Measurements from ENCODE around the gene LRMDA.
"Not testable (repeated sequence)": the region's sequence is repeated elsewhere in the genome, so short reads cannot be mapped to it uniquely, and the experiment has no call there.

The LRMDA gene

DNA sequence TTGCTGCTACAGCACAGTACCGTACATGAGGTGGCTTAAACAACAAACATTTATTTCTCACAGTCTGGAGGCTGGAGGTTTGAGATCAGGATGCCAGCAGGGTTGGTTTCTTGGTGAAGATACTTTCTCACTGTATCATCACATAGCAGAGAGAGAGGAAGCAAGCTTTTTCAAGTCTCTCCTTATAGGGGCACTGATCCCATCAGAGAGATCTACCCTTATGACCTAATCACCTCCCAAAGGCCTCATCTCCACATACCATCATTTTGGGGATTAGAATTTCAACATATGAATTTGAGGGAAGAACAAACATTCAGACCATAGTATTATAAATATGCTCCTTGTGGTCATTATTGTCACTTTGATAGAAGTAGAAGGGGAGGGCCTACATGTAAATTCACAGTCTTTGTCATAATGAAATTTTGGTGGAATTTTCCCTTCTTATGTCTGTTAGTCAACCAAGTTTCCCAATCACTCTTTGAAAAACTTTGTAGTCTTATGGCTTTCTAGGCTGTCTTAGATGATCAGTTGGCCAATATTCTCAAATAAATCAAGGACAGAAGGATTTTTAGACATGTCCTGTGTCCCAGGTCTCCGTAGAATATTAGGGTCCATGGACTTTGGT is 606.2 kb downstream of the LRMDA start:
- no peak for DNase-seq

DNA sequence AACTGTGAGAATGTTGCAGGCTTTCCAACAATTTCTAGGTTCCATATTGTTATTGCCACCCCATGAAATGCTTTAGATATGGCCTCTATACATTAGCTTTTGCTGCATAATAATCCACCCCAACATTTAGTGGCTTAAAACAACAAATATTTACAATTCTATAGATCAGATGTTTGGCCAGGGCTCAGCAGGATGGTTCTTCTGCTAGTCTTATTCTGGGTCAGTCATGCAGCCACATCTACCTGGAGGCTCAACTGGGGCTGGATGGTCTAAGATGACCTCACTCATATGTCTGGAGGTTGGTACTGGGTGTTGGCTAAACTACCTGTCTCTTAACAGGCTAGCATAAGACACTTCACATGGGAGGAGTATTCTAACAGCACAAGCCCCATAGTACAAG is 607.3 kb downstream of the LRMDA start:
- no peak for DNase-seq

DNA sequence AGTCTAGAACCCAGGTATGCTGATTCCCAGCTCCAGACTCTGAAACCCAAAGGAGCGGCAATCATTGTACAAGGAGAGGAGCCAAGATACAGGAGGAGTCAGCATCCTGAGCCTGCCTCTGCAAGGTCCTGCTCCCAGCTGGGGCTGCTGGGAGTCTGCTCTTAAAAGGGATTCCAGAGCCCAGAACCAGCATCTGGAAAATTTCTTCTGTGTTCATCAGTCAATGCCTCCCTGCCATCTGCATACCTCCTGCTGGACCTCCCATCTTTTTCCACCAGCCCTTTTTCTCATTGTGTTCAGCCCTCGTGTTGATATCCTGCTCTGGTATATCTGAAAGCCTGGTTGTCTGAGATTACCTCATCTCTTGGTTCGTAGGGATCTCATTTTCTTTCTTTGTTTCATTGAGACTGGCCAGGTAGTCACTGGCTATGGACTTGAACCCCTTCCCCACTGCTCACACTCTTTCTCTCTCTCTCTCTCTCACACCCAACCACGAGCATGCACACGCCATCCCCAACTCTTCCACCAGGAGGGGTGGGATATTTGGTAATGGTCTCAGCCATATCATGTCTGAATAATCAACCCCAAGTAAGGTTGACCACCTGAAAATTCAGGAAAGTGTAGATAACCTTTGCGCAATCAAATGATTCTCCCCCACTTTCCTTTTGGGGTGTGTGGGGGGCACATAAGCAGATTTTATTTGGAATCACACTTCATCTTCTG is 608.8 kb downstream of the LRMDA start:
- no peak for DNase-seq

DNA sequence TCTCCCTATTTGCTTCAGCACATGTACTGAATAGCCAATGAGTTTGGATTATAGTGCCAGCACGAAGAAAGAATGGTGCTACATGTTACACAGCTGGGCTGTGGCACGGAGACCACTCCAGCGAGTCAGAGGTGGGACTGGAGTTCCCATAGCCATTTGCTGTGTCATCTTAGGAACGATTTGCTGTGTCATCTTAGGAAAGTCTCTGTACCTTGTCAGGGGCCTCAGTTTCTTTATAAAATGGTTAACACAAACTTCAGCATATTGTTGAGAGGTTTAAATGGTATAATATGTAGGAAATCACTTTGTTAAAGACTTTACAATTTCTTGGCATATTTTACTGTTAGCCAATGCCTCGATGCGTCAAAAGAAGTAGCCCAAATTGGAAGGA is 609.4 kb downstream of the LRMDA start:
- no peak for DNase-seq

DNA sequence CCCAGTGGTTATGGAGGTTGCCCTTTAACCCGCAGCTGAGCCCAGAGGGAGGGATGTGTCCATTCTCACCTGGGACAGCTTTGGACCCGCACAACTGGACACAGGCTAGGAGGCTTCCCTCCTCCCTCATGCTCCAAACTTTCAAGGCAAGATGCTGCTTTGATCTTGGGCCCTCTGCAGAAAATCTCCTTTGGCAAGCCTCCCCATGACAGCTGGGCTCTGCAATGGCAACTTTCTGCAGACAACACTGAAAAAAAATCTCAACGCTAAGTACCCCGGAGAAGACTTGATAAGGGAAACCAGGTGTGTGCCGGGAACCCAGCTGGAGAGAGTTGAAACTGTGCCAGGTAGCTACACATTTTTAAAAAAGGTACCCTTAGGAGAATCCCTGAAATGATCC is 610.1 kb downstream of the LRMDA start:
- no peak for DNase-seq

DNA sequence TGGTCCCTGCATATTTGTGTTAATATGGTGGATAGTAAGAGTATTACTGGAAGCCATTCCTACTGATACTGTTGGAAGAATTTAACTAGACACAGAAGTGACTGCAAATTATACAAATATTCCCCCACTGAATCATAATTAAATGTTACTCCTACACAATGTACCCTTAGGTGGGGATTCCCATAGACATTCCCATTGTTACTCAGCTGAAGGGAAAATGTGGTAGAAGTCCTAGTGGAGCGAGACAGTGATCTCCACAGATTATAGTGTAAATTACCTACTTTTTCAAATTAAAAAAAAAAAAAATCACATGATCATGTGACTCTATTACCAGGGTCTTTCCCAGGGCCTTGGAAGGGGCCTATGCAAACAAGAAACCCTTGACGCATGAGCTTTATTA is 611.8 kb downstream of the LRMDA start:
- no peak for DNase-seq

DNA sequence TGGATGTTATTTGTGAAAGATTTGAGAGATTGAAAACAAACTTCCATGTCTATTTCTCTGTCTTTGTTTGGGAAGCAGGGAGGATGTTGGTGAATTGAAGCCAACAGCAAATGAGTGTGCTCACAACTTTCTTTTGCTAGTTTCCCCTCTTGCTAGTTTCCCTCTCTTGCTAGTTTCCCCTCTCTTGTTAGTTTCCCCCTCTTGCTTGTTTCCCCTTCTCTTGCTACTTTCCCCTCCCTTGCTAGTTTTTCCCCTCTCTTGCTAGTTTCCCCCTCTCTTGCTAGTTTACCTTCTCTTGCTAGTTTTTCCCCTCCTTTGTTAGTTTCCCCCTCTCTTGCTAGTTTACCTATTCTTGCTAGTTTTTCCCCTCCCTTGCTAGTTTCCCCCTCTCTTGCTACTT is 613.3 kb downstream of the LRMDA start:
- DNase-seq, result no peak

DNA sequence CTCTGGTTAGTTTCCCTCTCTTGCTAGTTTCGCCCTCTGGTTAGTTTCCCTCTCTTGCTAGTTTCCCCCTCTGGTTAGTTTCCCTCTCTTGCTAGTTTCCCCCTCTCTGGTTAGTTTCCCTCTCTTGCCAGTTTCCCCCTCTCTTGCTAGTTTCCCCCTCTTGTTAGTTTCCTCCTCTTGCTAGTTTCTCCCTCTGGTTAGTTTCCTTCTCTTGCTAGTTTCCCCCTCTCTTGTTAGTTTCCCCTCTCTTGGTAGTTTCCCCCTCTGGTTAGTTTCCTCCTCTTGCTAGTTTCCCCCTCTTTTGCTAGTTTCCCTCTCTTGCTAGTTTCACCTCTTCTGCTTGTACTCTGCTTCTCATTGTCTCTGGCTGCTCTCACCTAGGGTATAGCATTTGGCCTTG is 613.8 kb downstream of the LRMDA start:
- no peak for DNase-seq

DNA sequence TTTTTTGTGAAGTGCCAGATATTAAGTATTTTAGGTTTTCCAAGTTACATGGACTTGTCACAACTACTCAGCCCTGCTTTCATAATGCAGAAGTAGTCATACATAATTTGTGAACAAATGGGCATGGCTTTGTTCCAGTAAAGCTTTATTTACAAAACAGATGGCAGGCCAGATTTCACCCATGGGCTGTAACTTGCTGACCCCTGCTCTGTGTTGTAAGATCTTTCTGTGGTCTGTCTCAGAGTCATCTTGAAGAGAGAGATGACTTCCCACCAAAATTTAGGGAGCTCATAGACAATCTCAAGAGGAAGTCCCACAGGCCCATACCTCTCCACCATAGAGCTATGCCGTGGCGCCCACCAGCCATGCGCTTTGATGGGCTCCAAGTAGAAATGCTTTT is 616.1 kb downstream of the LRMDA start:
- no peak for DNase-seq

DNA sequence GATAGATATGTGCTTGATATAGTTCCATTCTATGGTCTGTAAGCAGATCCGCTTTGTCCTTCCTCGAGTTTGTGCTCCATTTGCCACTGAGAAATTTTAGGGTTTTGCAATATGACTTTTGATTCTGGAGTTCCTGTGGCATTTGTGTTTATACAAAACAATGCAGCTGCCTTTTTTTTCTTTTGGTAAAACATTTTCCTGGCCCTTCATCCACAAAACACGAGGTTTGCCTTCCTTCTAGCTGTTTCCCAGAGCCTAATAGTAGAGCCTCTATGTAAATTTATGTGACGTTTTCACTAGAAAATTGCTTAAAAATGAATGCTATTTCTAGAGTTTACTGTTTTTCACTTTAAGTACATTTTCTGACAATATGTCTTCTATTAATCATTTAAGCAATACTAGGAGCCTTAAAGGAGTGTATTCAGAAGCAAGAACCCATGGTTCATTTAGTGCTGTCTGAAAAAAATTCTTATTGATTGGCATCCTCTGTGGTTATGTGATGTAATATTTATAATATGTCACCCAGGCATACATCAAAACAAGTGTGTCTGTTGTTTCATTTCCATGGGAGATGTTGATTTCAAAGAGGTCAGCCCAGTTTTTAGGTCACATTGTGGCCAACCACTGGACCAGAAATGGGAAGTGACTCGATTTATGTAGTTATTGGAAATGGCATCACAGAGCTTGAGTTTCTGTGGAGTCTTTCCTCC is 618.3 kb downstream of the LRMDA start:
- DNase-seq, result peak; percentile 39

DNA sequence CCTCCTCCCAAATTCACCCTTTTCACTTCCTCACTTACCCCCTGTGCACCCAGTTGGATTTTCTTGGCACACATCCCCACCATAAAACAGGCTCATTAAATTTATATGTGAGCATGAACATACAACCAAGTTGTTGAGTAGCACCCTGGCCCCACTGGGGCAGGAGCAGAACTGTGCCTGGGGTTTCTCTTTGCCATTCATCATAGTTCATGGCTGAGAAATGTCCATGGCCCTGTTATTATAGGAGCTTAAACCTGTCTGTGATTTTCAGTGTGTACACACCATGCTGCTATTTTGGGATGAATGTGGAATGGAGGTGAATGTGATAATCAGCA is 618.8 kb downstream of the LRMDA start:
- DNase-seq, result no peak

DNA sequence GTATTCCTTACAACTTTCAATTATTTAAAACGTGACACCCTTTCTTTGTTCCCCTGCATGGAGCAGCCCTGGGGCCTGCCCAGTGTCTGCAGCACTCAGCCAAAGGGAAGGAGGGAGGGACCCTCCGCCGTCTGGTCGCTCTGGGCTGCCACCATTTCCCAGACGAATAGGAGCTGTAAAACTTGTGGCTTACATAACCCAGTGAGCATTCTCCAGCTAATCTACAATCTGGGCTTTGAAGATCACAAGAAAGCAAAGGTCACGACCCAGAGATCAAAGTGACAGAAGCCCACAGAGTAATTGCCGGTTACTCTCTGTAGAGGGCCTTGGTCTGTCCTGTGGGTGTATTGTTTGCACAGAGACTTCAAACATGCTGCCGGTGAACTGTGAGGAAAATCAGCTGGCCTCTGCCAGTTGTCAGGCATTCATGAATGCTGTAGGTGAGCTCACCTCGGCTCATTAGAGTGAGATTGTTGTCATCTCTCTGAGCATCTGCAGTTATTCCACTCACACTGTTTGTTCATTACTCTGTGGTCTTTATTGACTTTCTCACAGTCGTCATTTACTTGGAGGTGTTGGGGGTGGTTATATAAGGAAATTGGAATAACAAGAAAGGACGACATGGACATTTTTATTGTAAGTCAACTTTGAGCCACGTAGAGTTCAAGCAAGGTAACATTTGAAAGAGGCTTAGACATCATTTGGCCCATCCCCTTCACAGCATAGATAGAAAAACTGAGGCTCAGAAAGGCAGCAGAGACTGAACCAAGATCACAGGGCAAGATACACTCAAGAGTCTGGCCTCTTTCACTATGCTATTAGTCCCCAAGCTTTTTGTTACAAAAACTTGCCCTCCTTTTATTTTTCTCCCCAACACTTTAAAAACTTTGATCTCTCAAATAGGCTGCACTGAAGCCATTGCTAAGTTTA is 619.8 kb downstream of the LRMDA start:
- peak; percentile 43 for DNase-seq

DNA sequence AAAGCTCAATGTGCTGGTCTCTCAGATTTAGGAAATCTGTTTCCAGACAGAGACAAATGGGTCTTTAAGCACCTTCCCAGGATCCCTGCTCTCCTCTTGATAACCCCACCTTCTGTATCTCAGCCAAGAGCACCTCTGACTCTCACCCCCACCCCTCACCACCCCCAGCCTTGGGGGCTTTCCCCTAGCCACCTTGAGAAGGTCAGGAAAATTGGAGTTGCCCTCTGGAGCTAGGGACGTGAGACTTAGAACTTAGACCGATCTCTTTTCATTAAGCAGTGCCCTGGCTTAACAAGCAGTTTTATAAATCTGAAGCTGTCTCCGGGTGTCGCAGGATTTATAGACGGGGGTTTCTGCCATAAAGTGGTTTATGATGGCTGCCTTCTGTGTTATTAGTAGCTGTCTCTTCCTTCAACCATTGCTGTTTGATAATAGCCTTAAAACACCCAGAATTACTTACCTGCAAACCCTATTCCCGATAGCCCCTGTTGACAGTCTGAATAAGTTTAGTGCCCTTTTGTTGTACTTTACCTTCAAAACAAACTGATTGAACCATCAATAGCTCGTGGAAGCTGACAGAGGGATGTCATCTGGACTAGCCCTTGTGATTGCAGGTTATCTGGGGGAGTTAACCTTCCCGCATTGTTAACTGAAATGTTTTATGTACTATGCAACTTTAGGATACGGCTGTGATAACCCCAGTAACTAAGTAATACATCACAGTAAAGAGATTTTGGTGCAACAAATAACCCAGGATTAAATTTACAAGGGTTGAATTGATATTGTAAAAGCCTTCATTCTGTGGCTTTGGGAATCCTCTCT is 621.5 kb downstream of the LRMDA start:
- no peak for DNase-seq

DNA sequence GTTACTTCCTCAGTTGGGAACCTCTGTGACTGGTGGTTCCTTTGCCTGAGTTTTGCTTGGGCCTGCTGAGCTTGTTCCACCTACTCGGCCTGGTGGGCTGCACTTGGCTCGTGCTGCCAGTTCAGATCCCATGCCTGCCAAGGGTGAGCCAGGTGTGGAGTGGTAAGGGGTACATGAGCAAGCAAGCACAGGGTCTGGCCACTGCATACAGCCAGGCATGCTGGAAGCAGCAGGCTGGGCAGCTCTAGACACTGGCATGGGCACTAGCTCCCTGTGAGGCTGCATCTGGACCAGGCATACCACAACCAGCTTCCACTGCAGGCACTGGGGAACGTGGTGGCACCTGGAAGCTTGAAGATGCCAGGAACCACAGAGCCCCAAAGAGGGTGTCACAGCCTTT is 624.0 kb downstream of the LRMDA start:
- DNase-seq, result no peak

DNA sequence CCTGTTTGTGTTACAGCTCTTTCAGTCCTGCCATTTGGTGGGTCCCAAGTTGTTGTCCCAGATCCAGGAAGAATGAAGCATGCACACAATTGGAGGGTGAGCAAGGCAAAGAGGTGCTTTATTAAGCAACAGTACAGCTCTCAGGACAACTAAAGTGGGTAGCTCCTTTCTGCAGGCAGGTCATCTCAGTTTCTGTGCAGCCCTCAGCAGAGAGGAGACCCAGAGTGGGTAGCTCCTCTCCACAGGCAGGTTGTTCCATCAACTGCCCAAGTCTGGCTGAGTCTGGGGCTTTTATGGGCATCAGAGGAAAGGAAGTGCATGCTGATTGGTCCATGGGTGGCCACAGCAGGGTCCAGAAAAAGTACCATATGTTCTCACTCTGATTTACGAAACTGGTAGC is 624.5 kb downstream of the LRMDA start:
- no peak for DNase-seq

DNA sequence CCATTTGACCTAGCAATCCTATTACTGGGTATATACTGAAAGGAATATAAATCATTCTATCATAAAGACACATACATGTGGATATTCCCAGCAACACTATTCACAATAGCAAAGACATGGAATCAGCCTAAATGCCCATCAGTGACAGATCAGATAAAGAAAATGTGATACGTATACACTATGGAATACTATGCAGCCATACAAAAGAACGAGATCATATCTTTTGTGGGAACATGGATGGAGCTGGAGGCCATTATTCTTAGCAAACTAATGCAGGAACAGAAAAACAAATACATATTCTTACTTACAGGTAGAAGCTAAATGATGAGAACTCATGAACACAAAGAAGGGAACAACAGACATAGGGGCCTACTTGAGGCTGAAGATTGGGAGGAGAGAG is 629.6 kb downstream of the LRMDA start:
- not testable (repeated sequence) for DNase-seq

DNA sequence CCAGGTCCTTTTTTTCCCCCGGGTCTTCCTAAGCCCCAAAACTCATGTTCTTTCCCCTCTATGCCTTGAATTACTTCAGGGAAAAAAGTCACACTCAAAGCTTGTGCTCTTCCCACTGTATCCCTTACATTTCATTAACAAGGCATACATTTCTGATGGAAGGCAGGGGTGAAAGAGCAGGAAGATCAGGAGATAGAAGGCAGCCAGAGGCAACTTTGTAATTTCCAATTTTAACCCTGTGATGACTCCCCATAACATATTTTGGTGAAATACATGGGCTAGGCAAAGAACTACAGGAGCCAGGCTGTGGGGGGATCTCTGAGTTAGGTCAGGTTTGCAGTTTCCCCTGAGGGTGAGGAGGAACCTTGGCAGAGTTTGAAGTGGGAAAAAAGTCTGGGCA is 635.0 kb downstream of the LRMDA start:
- DNase-seq, result no peak

DNA sequence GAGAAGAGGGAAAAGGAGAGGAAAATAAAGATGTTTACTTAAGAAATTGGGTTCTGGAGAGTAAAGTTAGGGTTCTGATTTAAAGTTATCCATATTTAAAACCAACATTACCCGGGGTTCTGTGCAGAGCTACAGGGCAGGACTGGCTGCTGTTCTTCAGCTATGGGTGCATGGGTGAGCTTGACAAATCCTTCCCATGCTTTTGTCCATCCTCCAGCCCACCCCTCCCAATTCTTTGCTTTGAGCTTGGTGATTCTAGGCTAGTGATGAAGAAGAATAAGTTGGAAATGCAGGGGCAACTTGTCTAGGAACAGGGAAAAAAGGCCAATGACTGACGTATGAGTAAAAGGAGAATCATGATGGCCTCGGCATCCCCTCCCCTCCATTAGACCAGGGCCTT is 636.0 kb downstream of the LRMDA start:
- DNase-seq, result no peak

DNA sequence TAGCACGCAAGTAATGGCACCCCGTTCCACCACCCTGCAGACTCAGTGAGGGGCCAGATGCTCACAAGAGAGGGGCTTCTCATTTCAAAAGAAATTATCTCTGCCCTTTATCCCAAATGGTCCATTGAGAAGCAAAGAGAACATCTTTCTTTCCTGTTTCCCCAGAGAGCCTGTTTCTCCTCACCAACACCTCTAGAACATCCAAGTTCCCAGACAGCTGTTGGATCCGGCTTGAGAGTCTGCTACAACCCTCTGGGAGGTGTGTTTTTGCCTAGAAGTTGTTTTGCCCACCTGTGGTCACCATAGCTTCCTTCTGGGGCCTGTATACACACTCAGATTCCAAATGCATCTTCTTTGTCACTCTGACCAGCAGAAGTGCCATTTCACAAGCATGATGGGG is 637.4 kb downstream of the LRMDA start:
- DNase-seq, result no peak

DNA sequence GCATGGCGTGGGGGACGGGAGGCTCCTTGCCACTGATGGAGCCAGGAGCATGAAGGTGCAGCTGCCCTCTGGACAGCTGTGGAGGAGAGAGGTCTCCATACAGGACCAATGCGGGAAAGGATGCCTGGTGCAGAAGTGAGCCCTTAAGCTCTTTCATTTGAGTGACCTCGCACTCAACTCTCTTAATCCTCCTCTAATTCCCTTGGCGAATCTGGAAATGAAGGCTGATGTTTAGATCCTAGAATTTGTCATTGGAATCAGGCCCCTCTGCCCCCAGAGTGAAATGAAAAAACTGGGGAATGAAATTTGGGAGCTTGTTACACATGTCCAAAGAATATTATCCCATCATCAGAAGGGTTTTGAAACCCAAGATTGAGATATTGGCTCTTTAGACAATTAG is 639.5 kb downstream of the LRMDA start:
- no peak for DNase-seq

DNA sequence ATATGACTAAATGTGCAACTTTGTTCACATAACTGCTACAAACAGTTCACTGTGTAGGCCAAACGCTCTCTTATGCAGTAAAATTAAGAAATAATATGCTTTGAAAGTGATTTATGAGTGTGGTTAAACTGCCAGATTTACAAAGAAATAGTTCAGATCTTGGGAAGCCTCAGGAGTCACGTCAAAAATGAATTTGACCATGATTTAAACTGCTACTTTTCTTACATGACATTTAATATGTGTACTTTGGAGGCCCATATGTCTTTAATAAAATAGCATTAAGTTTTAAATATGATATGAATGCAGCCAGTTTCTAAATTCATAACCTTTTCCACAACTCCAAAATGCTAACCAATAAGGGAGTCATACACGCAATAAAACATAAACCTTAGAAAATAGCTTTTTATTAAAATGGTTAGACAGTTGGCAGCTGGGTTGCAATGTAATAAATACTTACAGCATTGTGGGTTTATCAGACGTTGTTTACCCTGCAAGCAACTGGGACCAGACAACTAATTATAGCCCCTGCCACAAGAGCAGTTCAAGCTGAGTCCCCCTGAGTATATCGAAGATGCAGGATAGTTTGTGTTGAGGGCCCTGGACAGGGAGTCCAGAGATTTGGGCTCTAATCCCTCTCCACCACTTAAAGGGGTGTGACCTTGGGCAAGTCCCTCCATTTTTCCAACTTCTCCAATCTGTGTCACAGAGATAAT is 640.4 kb downstream of the LRMDA start:
- peak; percentile 54 for DNase-seq

DNA sequence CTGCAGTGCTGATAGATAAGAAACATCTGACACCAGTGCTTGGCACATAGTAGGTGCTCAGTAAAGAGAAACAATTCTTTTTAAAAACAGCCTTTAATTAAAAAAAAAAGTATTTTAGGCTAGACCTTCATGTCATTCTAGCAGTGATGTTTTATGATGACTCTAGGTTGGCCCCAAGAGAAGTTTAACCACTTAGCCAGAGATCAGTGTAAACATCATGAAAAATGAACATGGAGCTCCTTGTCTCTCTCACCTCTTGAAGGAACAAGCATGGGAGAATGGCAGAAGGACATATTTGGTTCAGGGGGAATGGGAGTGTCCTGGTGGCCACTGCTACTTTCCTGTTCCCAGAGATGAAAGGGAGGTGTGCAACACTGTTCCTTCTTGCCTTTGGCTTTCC is 641.0 kb downstream of the LRMDA start:
- DNase-seq, result no peak

Data from eye (tissue), 1 donor.